Activated naive CD4-positive, alpha-beta T cell treated with anti-CD3 and anti-CD28 coated beads for 36 hours (primary cell): Measurements from ENCODE around the gene FAM83C. TPM values are rescaled to one million over a fixed set of nuclear protein-coding genes. Genes with fewer than 3 reads are reported as not detected.
A peak's percentile ranks its signal among the peaks of the same experiment; 100 is the strongest.

Experiments
- CTCF ChIA-PET: fragments of 350-600 bp; sonication (Branson Sonifier 250); formaldehyde crosslinking; loops from one replicate; lab custom pipeline; 2021; ENCODE audit warnings: antibody characterized with exemption; lab: Charles Lee
- DNase-seq: peaks from one replicate; pipeline ENCODE4 v3.0.0-alpha.2; 2020
- H3K27ac Mint-ChIP-seq: one replicate; pipeline ENCODE4 v1.8.0; 2021; ENCODE audit warnings: mild to moderate bottlenecking, mixed read lengths
- H3K27me3 Mint-ChIP-seq: one replicate; pipeline ENCODE4 v1.8.0; 2021; ENCODE audit warnings: low read depth, mixed read lengths
- H3K36me3 Mint-ChIP-seq: one replicate; pipeline ENCODE4 v1.8.0; 2021; ENCODE audit warnings: low read depth, mixed read lengths
- H3K4me1 Mint-ChIP-seq: one replicate; pipeline ENCODE4 v1.8.0; 2021; ENCODE audit warnings: low read depth, mixed read lengths
- H3K4me3 Mint-ChIP-seq: one replicate; pipeline ENCODE4 v1.8.0; 2021; ENCODE audit warnings: mild to moderate bottlenecking, moderate library complexity, mixed read lengths
- H3K9me3 Mint-ChIP-seq: one replicate; pipeline ENCODE4 v1.8.0; 2021; ENCODE audit warnings: mixed read lengths
- intact Hi-C: fragments of 100-400 bp; cut with micrococcal nuclease; formaldehyde crosslinking; loops from one replicate; pipeline ENCODE4 v1.15.1; 2023
- total RNA-seq, 2 experiments: library from RNA; stranded (reverse); gene quantifications; one replicate each; pipeline ENCODE4 v1.2.3, GENCODE V29; 2021

The FAM83C gene
- total RNA-seq, 2 experiments from 2014 or later, result not detected

GRCh38 chr20:35328095-35328685, 36.0 kb upstream of the FAM83C start:
- H3K4me1 Mint-ChIP-seq, result peaks cover 48% of the 10 kb centered on the region
- intact Hi-C loops, result loop anchor here (1.0 kb wide), 1 partner anchor 16 kb away; no protein-coding TSS in a partner anchor
- no peaks in the 10 kb centered on the region for H3K27me3 Mint-ChIP-seq
- H3K36me3 Mint-ChIP-seq, result peaks cover 1% of the 10 kb centered on the region
- DNase-seq, result no peak
- H3K9me3 Mint-ChIP-seq, result no peaks in the 10 kb centered on the region
- CTCF ChIA-PET, result interaction anchor here (0.6 to 5.2 kb wide), 4 partner anchors 17 to 115 kb away, joined by 4 to 101 read pairs (median 14); no protein-coding TSS in a partner anchor
- peak overlapping the region; percentile 70 for H3K27ac Mint-ChIP-seq
- no peak overlapping the region for H3K4me3 Mint-ChIP-seq

GRCh38 chr20:35327074-35327976, 35.1 kb upstream of the FAM83C start:
- H3K27ac Mint-ChIP-seq, result peak overlapping the region; percentile 70
- CTCF ChIA-PET, result interaction anchor here (0.8 to 1.2 kb wide), 3 partner anchors 10 to 23 kb away, joined by 3 to 5 read pairs (median 3); no protein-coding TSS in a partner anchor

GRCh38 chr20:35326740-35327073, 34.5 kb upstream of the FAM83C start:
- Mint-ChIP-seq H3K27ac (no peak overlapping the region), H3K9me3 (no peaks in the 10 kb centered on the region), H3K27me3 (no peaks in the 10 kb centered on the region), H3K4me3 (no peak overlapping the region), H3K4me1 (peaks cover 51% of the 10 kb centered on the region), H3K36me3 (peaks cover 1% of the 10 kb centered on the region)
- intact Hi-C loops, result no loop called here
- CTCF ChIA-PET, result interaction anchor here (0.8 to 1.2 kb wide), 3 partner anchors 10 to 23 kb away, joined by 3 to 5 read pairs (median 3); no protein-coding TSS in a partner anchor
- no peak for DNase-seq

More at GRCh38 chr20:35327074-35327976, 35.1 kb upstream of the FAM83C start:
- H3K4me3 Mint-ChIP-seq, result no peak overlapping the region
- intact Hi-C loops, result no loop called here
- H3K27me3 Mint-ChIP-seq, result no peaks in the 10 kb centered on the region
- no peak for DNase-seq
- peaks cover 51% of the 10 kb centered on the region for H3K4me1 Mint-ChIP-seq
- H3K9me3 Mint-ChIP-seq, result no peaks in the 10 kb centered on the region
- H3K36me3 Mint-ChIP-seq, result peaks cover 1% of the 10 kb centered on the region

- intact Hi-C loops, result no loop called here
- CTCF ChIA-PET, result interaction anchor here (1.2 kb wide), 2 partner anchors 9 to 22 kb away, joined by 3 to 5 read pairs; no protein-coding TSS in a partner anchor
- no peak for DNase-seq
- Mint-ChIP-seq H3K27ac (peak overlapping the region; percentile 22), H3K9me3 (no peaks in the 10 kb centered on the region), H3K4me3 (no peak overlapping the region), H3K27me3 (no peaks in the 10 kb centered on the region), H3K4me1 (peaks cover 47% of the 10 kb centered on the region), H3K36me3 (peaks cover 1% of the 10 kb centered on the region)
Observed at GRCh38 chr20:35326021-35326739, 34.0 kb upstream of the FAM83C start.

- peaks cover 47% of the 10 kb centered on the region for H3K4me1 Mint-ChIP-seq
- H3K36me3 Mint-ChIP-seq, result peaks cover 3% of the 10 kb centered on the region
- no peak for DNase-seq
- H3K4me3 Mint-ChIP-seq, result no peak overlapping the region
- CTCF ChIA-PET, result no interaction called here
- H3K27me3 Mint-ChIP-seq, result no peaks in the 10 kb centered on the region
- intact Hi-C loops, result no loop called here
- H3K9me3 Mint-ChIP-seq, result no peaks in the 10 kb centered on the region
- no peak overlapping the region for H3K27ac Mint-ChIP-seq
Observed at GRCh38 chr20:35325401-35325800, 33.2 kb upstream of the FAM83C start.

GRCh38 chr20:35320396-35321126, 28.3 kb upstream of the FAM83C start:
- Mint-ChIP-seq H3K9me3 (no peaks in the 10 kb centered on the region), H3K27me3 (no peaks in the 10 kb centered on the region), H3K36me3 (peaks cover 3% of the 10 kb centered on the region), H3K4me1 (peaks cover 32% of the 10 kb centered on the region), H3K4me3 (no peak overlapping the region), H3K27ac (no peak overlapping the region)
- CTCF ChIA-PET, result interaction anchor here (0.6 kb wide), 1 partner anchor 17 kb away, joined by 3 read pairs; no protein-coding TSS in a partner anchor
- DNase-seq, result no peak
- intact Hi-C loops, result no loop called here

- H3K36me3 Mint-ChIP-seq, result peaks cover 3% of the 10 kb centered on the region
- no peaks in the 10 kb centered on the region for H3K27me3 Mint-ChIP-seq
- no peak overlapping the region for H3K4me3 Mint-ChIP-seq
- intact Hi-C loops, result no loop called here
- DNase-seq, result no peak
- H3K4me1 Mint-ChIP-seq, result peaks cover 38% of the 10 kb centered on the region
- CTCF ChIA-PET, result no interaction called here
- no peak overlapping the region for H3K27ac Mint-ChIP-seq
- H3K9me3 Mint-ChIP-seq, result no peaks in the 10 kb centered on the region
Observed at GRCh38 chr20:35319871-35320197, 27.6 kb upstream of the FAM83C start.

- H3K27me3 Mint-ChIP-seq, result no peaks in the 10 kb centered on the region
- CTCF ChIA-PET, result no interaction called here
- DNase-seq, result no peak
- no peak overlapping the region for H3K4me3 Mint-ChIP-seq
- H3K4me1 Mint-ChIP-seq, result peaks cover 43% of the 10 kb centered on the region
- intact Hi-C loops, result no loop called here
- H3K27ac Mint-ChIP-seq, result no peak overlapping the region
- no peaks in the 10 kb centered on the region for H3K9me3 Mint-ChIP-seq
- H3K36me3 Mint-ChIP-seq, result peaks cover 3% of the 10 kb centered on the region
Observed at GRCh38 chr20:35319192-35319870, 27.1 kb upstream of the FAM83C start.

- peak overlapping the region; percentile 33 for H3K27ac Mint-ChIP-seq
- H3K27me3 Mint-ChIP-seq, result no peaks in the 10 kb centered on the region
- intact Hi-C loops, result no loop called here
- peak; percentile 43 for DNase-seq
- H3K4me1 Mint-ChIP-seq, result peaks cover 46% of the 10 kb centered on the region
- H3K9me3 Mint-ChIP-seq, result no peaks in the 10 kb centered on the region
- CTCF ChIA-PET, result interaction anchor here (0.6 to 1.3 kb wide), 3 partner anchors 11 to 20 kb away, joined by 3 to 4 read pairs (median 4); no protein-coding TSS in a partner anchor
- no peak overlapping the region for H3K4me3 Mint-ChIP-seq
- H3K36me3 Mint-ChIP-seq, result peaks cover 3% of the 10 kb centered on the region
Observed at GRCh38 chr20:35318502-35319157, 26.4 kb upstream of the FAM83C start.

- Mint-ChIP-seq H3K27me3 (no peaks in the 10 kb centered on the region), H3K9me3 (no peaks in the 10 kb centered on the region), H3K4me1 (peaks cover 42% of the 10 kb centered on the region), H3K36me3 (peaks cover 4% of the 10 kb centered on the region), H3K4me3 (no peak overlapping the region), H3K27ac (peak overlapping the region; percentile 5)
- CTCF ChIA-PET, result interaction anchor here (0.6 to 1.5 kb wide), 6 partner anchors 9 to 19 kb away, joined by 3 to 4 read pairs (median 4); no protein-coding TSS in a partner anchor
- intact Hi-C loops, result no loop called here
- no peak for DNase-seq
Observed at GRCh38 chr20:35317416-35318210, 25.4 kb upstream of the FAM83C start.
